Measurements from ENCODE around the gene NPAS3. TPM values are rescaled to one million over a fixed set of nuclear protein-coding genes. Genes with fewer than 3 reads are reported as not detected.

NPAS3 gene
- total RNA-seq, 1 experiment from 2014 or later = 15.6 TPM

DNA sequence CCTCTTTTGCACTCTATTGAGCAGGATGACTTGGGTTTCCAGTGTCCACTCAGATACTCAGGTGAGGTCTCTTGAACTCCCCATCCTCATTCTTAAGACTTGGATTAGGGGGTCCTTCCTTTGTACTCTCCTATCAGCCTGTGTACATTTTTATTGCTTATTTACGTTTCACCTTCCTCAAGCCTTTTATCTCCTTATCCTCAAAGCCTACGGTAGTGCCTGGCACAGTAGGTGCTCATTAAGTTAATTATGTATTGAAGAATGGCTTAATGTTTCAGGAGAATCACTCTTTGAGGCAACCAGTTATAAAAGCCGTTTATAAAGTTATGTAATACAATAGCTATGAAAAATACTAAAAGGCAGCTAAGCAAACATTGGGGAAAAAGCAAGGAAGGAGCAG, 315.7 kb downstream of the NPAS3 start:
- BruUV-seq (replicated peaks) = no TSS peak
- no peak for TF ChIP-seq EZH2 (IDR thresholded peaks at IDR 0.05; ENCODE audit: borderline replicate concordance, low read depth, low read length, poor library complexity, severe bottlenecking)
- TF ChIP-seq, protein P1, sequence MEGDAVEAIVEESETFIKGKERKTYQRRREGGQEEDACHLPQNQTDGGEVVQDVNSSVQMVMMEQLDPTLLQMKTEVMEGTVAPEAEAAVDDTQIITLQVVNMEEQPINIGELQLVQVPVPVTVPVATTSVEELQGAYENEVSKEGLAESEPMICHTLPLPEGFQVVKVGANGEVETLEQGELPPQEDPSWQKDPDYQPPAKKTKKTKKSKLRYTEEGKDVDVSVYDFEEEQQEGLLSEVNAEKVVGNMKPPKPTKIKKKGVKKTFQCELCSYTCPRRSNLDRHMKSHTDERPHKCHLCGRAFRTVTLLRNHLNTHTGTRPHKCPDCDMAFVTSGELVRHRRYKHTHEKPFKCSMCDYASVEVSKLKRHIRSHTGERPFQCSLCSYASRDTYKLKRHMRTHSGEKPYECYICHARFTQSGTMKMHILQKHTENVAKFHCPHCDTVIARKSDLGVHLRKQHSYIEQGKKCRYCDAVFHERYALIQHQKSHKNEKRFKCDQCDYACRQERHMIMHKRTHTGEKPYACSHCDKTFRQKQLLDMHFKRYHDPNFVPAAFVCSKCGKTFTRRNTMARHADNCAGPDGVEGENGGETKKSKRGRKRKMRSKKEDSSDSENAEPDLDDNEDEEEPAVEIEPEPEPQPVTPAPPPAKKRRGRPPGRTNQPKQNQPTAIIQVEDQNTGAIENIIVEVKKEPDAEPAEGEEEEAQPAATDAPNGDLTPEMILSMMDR (conservative IDR thresholded peaks at IDR 0.05; ENCODE audit: low read depth, low read length) = no peak
- Histone ChIP-seq H3K4me3 (ENCODE audit: low read depth, low read length, poor library complexity, severe bottlenecking) (no peak overlapping the region), H3K27ac (ENCODE audit: low read depth, low read length, poor library complexity, severe bottlenecking) (no peak overlapping the region), H3K36me3 (ENCODE audit: insufficient read depth, low read length, poor library complexity, severe bottlenecking) (no peaks in the 10 kb centered on the region), H3K9me3 (ENCODE audit: low read depth, low read length, poor library complexity, severe bottlenecking) (no peaks in the 10 kb centered on the region), H3K4me1 (ENCODE audit: insufficient read depth, low read length, poor library complexity, severe bottlenecking) (no peaks in the 10 kb centered on the region), H3K27me3 (replicated peaks; ENCODE audit: insufficient read depth, low read depth, low read length, poor library complexity) (no peaks in the 10 kb centered on the region)
- DNase-seq (ENCODE audit: low spot score) = no peak
- intact Hi-C loops (cut with micrococcal nuclease; ENCODE audit: unreplicated experiment) = no loop called here
- POLR2A ChIA-PET (ENCODE audit: low non-redundant PET) = interaction anchor here (0.6 kb wide), 1 partner anchor 8 kb away, joined by 3 read pairs; no protein-coding TSS in a partner anchor
- CTCF ChIA-PET = no interaction called here

DNA sequence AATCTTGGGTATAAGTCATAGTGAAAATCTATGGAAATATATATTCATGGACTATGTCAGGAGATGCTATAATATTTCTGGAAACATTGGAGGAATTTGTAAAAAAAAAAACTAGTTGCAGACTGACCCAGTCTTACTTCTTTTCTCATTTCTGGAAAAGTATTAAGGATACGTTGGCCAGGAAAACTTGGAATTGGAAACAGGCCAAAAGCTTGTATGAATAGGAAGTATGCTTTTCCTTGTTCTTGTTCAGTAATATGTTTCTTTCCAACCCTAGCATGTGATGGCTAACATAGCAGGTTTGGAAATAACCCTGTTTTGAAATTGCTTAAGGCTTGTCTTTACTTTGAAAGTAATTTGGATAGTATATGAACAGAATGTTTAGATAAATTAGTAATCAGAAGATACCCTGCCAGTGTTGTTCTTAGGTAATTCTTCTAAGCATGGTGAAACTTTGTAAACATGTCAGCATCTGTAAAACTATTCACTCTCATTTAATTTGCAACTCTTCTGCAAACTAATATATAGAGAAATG, 316.2 kb downstream of the NPAS3 start:
- DNase-seq (ENCODE audit: low spot score) = no peak
- Histone ChIP-seq H3K36me3 (ENCODE audit: insufficient read depth, low read length, poor library complexity, severe bottlenecking) (no peaks in the 10 kb centered on the region), H3K4me3 (ENCODE audit: low read depth, low read length, poor library complexity, severe bottlenecking) (no peak overlapping the region), H3K4me1 (ENCODE audit: insufficient read depth, low read length, poor library complexity, severe bottlenecking) (no peaks in the 10 kb centered on the region), H3K27ac (ENCODE audit: low read depth, low read length, poor library complexity, severe bottlenecking) (no peak overlapping the region), H3K9me3 (ENCODE audit: low read depth, low read length, poor library complexity, severe bottlenecking) (no peaks in the 10 kb centered on the region), H3K27me3 (replicated peaks; ENCODE audit: insufficient read depth, low read depth, low read length, poor library complexity) (no peaks in the 10 kb centered on the region)
- ChIA-PET POLR2A (ENCODE audit: low non-redundant PET) (no interaction called here), CTCF (no interaction called here)
- TF ChIP-seq, protein P1 (conservative IDR thresholded peaks at IDR 0.05; ENCODE audit: low read depth, low read length) = no peak
- no peak for TF ChIP-seq EZH2 (IDR thresholded peaks at IDR 0.05; ENCODE audit: borderline replicate concordance, low read depth, low read length, poor library complexity, severe bottlenecking)
- BruUV-seq (replicated peaks) = no TSS peak
- intact Hi-C loops (cut with micrococcal nuclease; ENCODE audit: unreplicated experiment) = no loop called here

DNA sequence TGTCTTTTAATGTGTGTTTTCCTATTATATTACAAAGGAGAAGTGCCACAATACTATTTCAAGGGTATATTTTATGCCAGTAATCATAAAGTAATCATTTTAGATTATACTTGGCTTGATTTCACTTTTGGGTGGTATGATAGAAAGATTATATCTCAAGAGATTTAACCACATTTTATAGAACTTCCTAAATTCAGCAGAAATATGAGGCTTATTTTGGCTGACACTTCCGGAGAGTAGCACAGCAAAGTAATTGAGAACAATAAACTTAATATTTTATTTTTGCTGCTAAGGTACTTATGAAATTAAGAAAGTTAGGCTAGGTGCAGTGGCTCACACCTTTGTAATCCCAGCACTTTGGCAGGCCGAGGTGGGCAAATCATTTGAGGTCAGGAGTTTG, 319.1 kb downstream of the NPAS3 start:
- DNase-seq (ENCODE audit: low spot score) = no peak
- Histone ChIP-seq H3K4me1 (ENCODE audit: insufficient read depth, low read length, poor library complexity, severe bottlenecking) (peaks cover 8% of the 10 kb centered on the region), H3K27me3 (replicated peaks; ENCODE audit: insufficient read depth, low read depth, low read length, poor library complexity) (no peaks in the 10 kb centered on the region), H3K27ac (ENCODE audit: low read depth, low read length, poor library complexity, severe bottlenecking) (no peak overlapping the region), H3K4me3 (ENCODE audit: low read depth, low read length, poor library complexity, severe bottlenecking) (no peak overlapping the region), H3K9me3 (ENCODE audit: low read depth, low read length, poor library complexity, severe bottlenecking) (no peaks in the 10 kb centered on the region), H3K36me3 (ENCODE audit: insufficient read depth, low read length, poor library complexity, severe bottlenecking) (no peaks in the 10 kb centered on the region)
- intact Hi-C loops (cut with micrococcal nuclease; ENCODE audit: unreplicated experiment) = no loop called here
- no TSS peak for BruUV-seq (replicated peaks)
- ChIA-PET CTCF (no interaction called here), POLR2A (ENCODE audit: low non-redundant PET) (no interaction called here)
- TF ChIP-seq EZH2 (IDR thresholded peaks at IDR 0.05; ENCODE audit: borderline replicate concordance, low read depth, low read length, poor library complexity, severe bottlenecking) = no peak
- TF ChIP-seq, protein P1 (conservative IDR thresholded peaks at IDR 0.05; ENCODE audit: low read depth, low read length) = no peak
